GM20000 (cell line): ENCODE results near the gene TMPRSS5.

Experiments used
- DNase-seq: peaks from one replicate; pipeline ENCODE4 v3.0.0; 2012; ENCODE audit warnings: low spot score
- CTCF ChIP-seq: IDR thresholded peaks from 2 replicates; pipeline ENCODE4 v1.5.1; 2012; ENCODE audit warnings: mild to moderate bottlenecking, control low read depth; ENCODE audit errors: extremely low read depth, missing control alignments

TMPRSS5 gene

DNA sequence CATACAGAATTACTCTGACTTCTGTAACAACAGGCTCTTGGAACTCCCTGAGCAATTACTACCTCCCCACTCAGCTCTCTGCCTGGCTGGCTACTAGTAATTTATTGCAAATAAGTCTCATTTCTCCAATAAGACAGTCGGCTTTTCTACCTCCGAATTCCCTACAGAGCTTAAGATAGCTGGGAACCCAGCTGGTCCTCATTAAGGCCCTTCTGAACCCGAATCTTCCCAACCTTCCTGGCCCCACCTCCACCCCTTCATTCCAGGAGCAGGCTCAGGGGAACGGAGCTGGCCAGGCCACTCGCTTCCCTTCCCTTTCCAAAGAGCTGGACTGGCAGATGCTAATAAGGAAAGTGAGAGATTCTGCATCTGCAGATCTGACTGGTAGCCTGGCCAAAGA lies 21.6 kb downstream of the TMPRSS5 start:
- no peak for DNase-seq
- no peak for TF ChIP-seq CTCF

GRCh38 chr11:113683481-113684046 lies 22.5 kb downstream of the TMPRSS5 start:
- no peak for DNase-seq
- TF ChIP-seq CTCF = no peak

GRCh38 chr11:113681711-113682413 lies 24.2 kb downstream of the TMPRSS5 start:
- no peak for TF ChIP-seq CTCF
- no peak for DNase-seq

GRCh38 chr11:113681282-113681681 lies 24.8 kb downstream of the TMPRSS5 start:
- no peak for TF ChIP-seq CTCF

GRCh38 chr11:113677685-113678084 lies 28.4 kb downstream of the TMPRSS5 start:
- DNase-seq = no peak

More at GRCh38 chr11:113681282-113681681, 24.8 kb downstream of the TMPRSS5 start:
- no peak for DNase-seq

GRCh38 chr11:113675565-113675964 lies 30.5 kb downstream of the TMPRSS5 start:
- no peak for DNase-seq
- TF ChIP-seq CTCF = no peak

More at GRCh38 chr11:113677685-113678084, 28.4 kb downstream of the TMPRSS5 start:
- TF ChIP-seq CTCF = no peak

- peak; percentile 65 for DNase-seq
- TF ChIP-seq CTCF = no peak
These were observed 31.0 kb downstream of the TMPRSS5 start for GRCh38 chr11:113675003-113675561.
